ENCODE data around the gene RAB40AL. TPM values are rescaled to one million over a fixed set of nuclear protein-coding genes. Genes with fewer than 3 reads are reported as not detected.
A peak's percentile ranks its signal among the peaks of the same experiment; 100 is the strongest.
"Not testable (repeated sequence)": the region's sequence is repeated elsewhere in the genome, so short reads cannot be mapped to it uniquely, and the experiment has no call there.

Gene RAB40AL
- polyA plus RNA-seq = under 1 TPM in 2 of 4 donors, not detected in 2; 0.06 to 0.35 TPM
- long read RNA-seq, donor 1, partial matches to known transcripts = 0 of 1 reads
- long read RNA-seq, donor 1, other reads (novel, unspliced or antisense) = 0 of 1 reads
- long read RNA-seq, donor 2 = 0 reads
- long read RNA-seq, donor 3 = 0 reads
- long read RNA-seq, donor 4 = 0 reads
- long read RNA-seq, donor 5 = 0 reads
- long read RNA-seq, donor 6 = 0 reads
- long read RNA-seq, donor 7 = 0 reads
- long read RNA-seq, donor 8 = 0 reads
- long read RNA-seq, donor 9 = 0 reads
- long read RNA-seq, donor 10 = 0 reads

GRCh38 chrX:102936972-102937371 is at the start of gene RAB40AL:
Gene RAB40AL (plus strand): TSS chrX:102937272. CDS start chrX:102937319, 47 bp downstream.
- not testable (repeated sequence) for H3K4me3 ChIP-seq (ENCODE audit: low read depth in 1 of 3, low read length in 3 of 3); H3K27ac ChIP-seq (ENCODE audit: low read depth in 1 of 3, low read length in 2 of 3); H3K27me3 ChIP-seq (ENCODE audit: control insufficient read depth in 3 of 3, insufficient read depth in 3 of 3, low read length in 3 of 3); FAIRE-seq; DNase-seq; H3K4me1 ChIP-seq (ENCODE audit: control insufficient read depth in 3 of 3, insufficient read depth in 2 of 3, low read depth in 1 of 3, low read length in 2 of 3); H3K9me3 ChIP-seq (ENCODE audit: control insufficient read depth in 2 of 2, insufficient read depth in 1 of 2, low read depth in 1 of 2, low read length in 1 of 2); H3K36me3 ChIP-seq (ENCODE audit: control insufficient read depth in 3 of 3, insufficient read depth in 2 of 3, low read depth in 1 of 3, low read length in 3 of 3)
- WGBS, 3 donors = 89 to 94% (median 91%) methylated on average over 14 to 15 of the region's 15 CpGs

- no peaks in the 10 kb centered on the region for H3K27me3 ChIP-seq (ENCODE audit: control insufficient read depth in 3 of 3, insufficient read depth in 3 of 3, low read length in 3 of 3)
- DNase-seq (no peak), FAIRE-seq (no peak)
- H3K9me3 ChIP-seq (ENCODE audit: control insufficient read depth in 2 of 2, insufficient read depth in 1 of 2, low read depth in 1 of 2, low read length in 1 of 2) = no peaks in the 10 kb centered on the region
- no peak overlapping the region for H3K4me3 ChIP-seq (ENCODE audit: low read depth in 1 of 3, low read length in 3 of 3)
- H3K36me3 ChIP-seq (ENCODE audit: control insufficient read depth in 3 of 3, insufficient read depth in 2 of 3, low read depth in 1 of 3, low read length in 3 of 3) = peaks cover 0 to 2% (median 0%) of the 10 kb centered on the region in 3 donors
- H3K27ac ChIP-seq (ENCODE audit: low read depth in 1 of 3, low read length in 2 of 3) = no peak overlapping the region
- 83 to 93% (median 90%) methylated on average over 3 of the region's 3 CpGs for WGBS, 3 donors
- H3K4me1 ChIP-seq (ENCODE audit: control insufficient read depth in 3 of 3, insufficient read depth in 2 of 3, low read depth in 1 of 3, low read length in 2 of 3) = no peaks in the 10 kb centered on the region
Measured at GRCh38 chrX:102887687-102888086, 49.4 kb upstream of the RAB40AL start.

- no peaks in the 10 kb centered on the region for H3K4me1 ChIP-seq (ENCODE audit: control insufficient read depth in 3 of 3, insufficient read depth in 2 of 3, low read depth in 1 of 3, low read length in 2 of 3)
- no peak overlapping the region for H3K27ac ChIP-seq (ENCODE audit: low read depth in 1 of 3, low read length in 2 of 3)
- no peaks in the 10 kb centered on the region for H3K9me3 ChIP-seq (ENCODE audit: control insufficient read depth in 2 of 2, insufficient read depth in 1 of 2, low read depth in 1 of 2, low read length in 1 of 2)
- H3K36me3 ChIP-seq (ENCODE audit: control insufficient read depth in 3 of 3, insufficient read depth in 2 of 3, low read depth in 1 of 3, low read length in 3 of 3) = peaks cover 0 to 2% (median 0%) of the 10 kb centered on the region in 3 donors
- 89 to 93% (median 92%) methylated on average over 1 of the region's 1 CpG for whole genome bisulfite sequencing, 3 donors
- H3K4me3 ChIP-seq (ENCODE audit: low read depth in 1 of 3, low read length in 3 of 3) = no peak overlapping the region
- no peaks in the 10 kb centered on the region for H3K27me3 ChIP-seq (ENCODE audit: control insufficient read depth in 3 of 3, insufficient read depth in 3 of 3, low read length in 3 of 3)
- FAIRE-seq (no peak), DNase-seq (no peak)
Measured at GRCh38 chrX:102892103-102892502, 45.0 kb upstream of the RAB40AL start.

GRCh38 chrX:102899940-102900916 is 36.8 kb upstream of the RAB40AL start:
- Histone ChIP-seq H3K27ac (ENCODE audit: low read depth in 1 of 3, low read length in 2 of 3) (no peak overlapping the region), H3K9me3 (ENCODE audit: control insufficient read depth in 2 of 2, insufficient read depth in 1 of 2, low read depth in 1 of 2, low read length in 1 of 2) (no peaks in the 10 kb centered on the region), H3K4me1 (ENCODE audit: control insufficient read depth in 3 of 3, insufficient read depth in 2 of 3, low read depth in 1 of 3, low read length in 2 of 3) (no peaks in the 10 kb centered on the region), H3K27me3 (ENCODE audit: control insufficient read depth in 3 of 3, insufficient read depth in 3 of 3, low read length in 3 of 3) (no peaks in the 10 kb centered on the region), H3K4me3 (ENCODE audit: low read depth in 1 of 3, low read length in 3 of 3) (no peak overlapping the region), H3K36me3 (ENCODE audit: control insufficient read depth in 3 of 3, insufficient read depth in 2 of 3, low read depth in 1 of 3, low read length in 3 of 3) (no peaks in the 10 kb centered on the region)
- DNase-seq (peak; percentile 46 to 53), FAIRE-seq (no peak)
- WGBS, 3 donors = 39 to 49% (median 41%) methylated on average over 15 of the region's 15 CpGs

GRCh38 chrX:102902355-102902754 is 34.7 kb upstream of the RAB40AL start:
- Histone ChIP-seq H3K9me3 (ENCODE audit: control insufficient read depth in 2 of 2, insufficient read depth in 1 of 2, low read depth in 1 of 2, low read length in 1 of 2) (no peaks in the 10 kb centered on the region), H3K27ac (ENCODE audit: low read depth in 1 of 3, low read length in 2 of 3) (no peak overlapping the region), H3K36me3 (ENCODE audit: control insufficient read depth in 3 of 3, insufficient read depth in 2 of 3, low read depth in 1 of 3, low read length in 3 of 3) (peaks cover 0 to 8% (median 0%) of the 10 kb centered on the region in 3 donors), H3K4me3 (ENCODE audit: low read depth in 1 of 3, low read length in 3 of 3) (no peak overlapping the region), H3K4me1 (ENCODE audit: control insufficient read depth in 3 of 3, insufficient read depth in 2 of 3, low read depth in 1 of 3, low read length in 2 of 3) (no peaks in the 10 kb centered on the region), H3K27me3 (ENCODE audit: control insufficient read depth in 3 of 3, insufficient read depth in 3 of 3, low read length in 3 of 3) (peaks cover 0 to 3% (median 0%) of the 10 kb centered on the region in 3 donors)
- FAIRE-seq = peak; percentile 19
- DNase-seq = no peak

GRCh38 chrX:102930990-102931756 is 5.9 kb upstream of the RAB40AL start:
- FAIRE-seq (no peak), DNase-seq (no peak)
- H3K4me3 ChIP-seq (ENCODE audit: low read depth in 1 of 3, low read length in 3 of 3) = no peak overlapping the region
- no peak overlapping the region for H3K27ac ChIP-seq (ENCODE audit: low read depth in 1 of 3, low read length in 2 of 3)
- no peaks in the 10 kb centered on the region for H3K9me3 ChIP-seq (ENCODE audit: control insufficient read depth in 2 of 2, insufficient read depth in 1 of 2, low read depth in 1 of 2, low read length in 1 of 2)
- no peaks in the 10 kb centered on the region for H3K36me3 ChIP-seq (ENCODE audit: control insufficient read depth in 3 of 3, insufficient read depth in 2 of 3, low read depth in 1 of 3, low read length in 3 of 3)
- no peaks in the 10 kb centered on the region for H3K4me1 ChIP-seq (ENCODE audit: control insufficient read depth in 3 of 3, insufficient read depth in 2 of 3, low read depth in 1 of 3, low read length in 2 of 3)
- H3K27me3 ChIP-seq (ENCODE audit: control insufficient read depth in 3 of 3, insufficient read depth in 3 of 3, low read length in 3 of 3) = no peaks in the 10 kb centered on the region
- WGBS, 3 donors = 39 to 71% (median 47%) methylated on average over 2 of the region's 2 CpGs

- WGBS, 3 donors = 36 to 56% (median 48%) methylated on average over 3 of the region's 3 CpGs
- Histone ChIP-seq H3K36me3 (ENCODE audit: control insufficient read depth in 3 of 3, insufficient read depth in 2 of 3, low read depth in 1 of 3, low read length in 3 of 3) (no peaks in the 10 kb centered on the region), H3K9me3 (ENCODE audit: control insufficient read depth in 2 of 2, insufficient read depth in 1 of 2, low read depth in 1 of 2, low read length in 1 of 2) (no peaks in the 10 kb centered on the region), H3K27me3 (ENCODE audit: control insufficient read depth in 3 of 3, insufficient read depth in 3 of 3, low read length in 3 of 3) (no peaks in the 10 kb centered on the region), H3K27ac (ENCODE audit: low read depth in 1 of 3, low read length in 2 of 3) (no peak overlapping the region), H3K4me3 (ENCODE audit: low read depth in 1 of 3, low read length in 3 of 3) (no peak overlapping the region), H3K4me1 (ENCODE audit: control insufficient read depth in 3 of 3, insufficient read depth in 2 of 3, low read depth in 1 of 3, low read length in 2 of 3) (no peaks in the 10 kb centered on the region)
- FAIRE-seq (no peak), DNase-seq (peak; percentile 2 to 9)
Measured at GRCh38 chrX:102934624-102935023, 2.4 kb upstream of the RAB40AL start.
